Activated naive CD8-positive, alpha-beta T cell treated with anti-CD3 and anti-CD28 coated beads, Interleukin-2, amount 10 ng/mL, durations not matched to agents 7 days and 5 days (primary cell): ENCODE data around the gene TSKS. TPM values are rescaled to one million over a fixed set of nuclear protein-coding genes. Genes with fewer than 3 reads are reported as not detected.

Experiments
- ATAC-seq: fragments of 150-1000 bp; cut with Tn5 transposase; one replicate; pipeline ENCODE4 v1.10.0; 2021; ENCODE audit warnings: low read depth, moderate library complexity
- POLR2A ChIA-PET: fragments of 350-600 bp; sonication (Branson Sonifier 250); formaldehyde crosslinking; loops from one replicate; lab custom pipeline; 2021; ENCODE audit warnings: antibody characterized with exemption; lab: Charles Lee
- DNase-seq: peaks from one replicate; pipeline ENCODE4 v3.0.0; 2021
- H3K27ac Mint-ChIP-seq: one replicate; pipeline ENCODE4 v1.8.0; 2022; ENCODE audit warnings: mild to moderate bottlenecking, mixed read lengths
- H3K27me3 Mint-ChIP-seq: one replicate; pipeline ENCODE4 v1.8.0; 2022; ENCODE audit warnings: mild to moderate bottlenecking, moderate library complexity, mixed read lengths
- H3K36me3 Mint-ChIP-seq: one replicate; pipeline ENCODE4 v1.8.0; 2021; ENCODE audit warnings: mild to moderate bottlenecking, mixed read lengths
- H3K4me1 Mint-ChIP-seq: one replicate; pipeline ENCODE4 v1.8.0; 2021; ENCODE audit warnings: mixed read lengths
- H3K4me3 Mint-ChIP-seq: one replicate; pipeline ENCODE4 v1.8.0; 2022; ENCODE audit warnings: mild to moderate bottlenecking, moderate library complexity, mixed read lengths
- H3K9me3 Mint-ChIP-seq: one replicate; pipeline ENCODE4 v1.8.0; 2021; ENCODE audit warnings: mixed read lengths
- microRNA-seq: library from miRNA; unstranded; fragments of <30 nt; microRNA quantifications from one replicate; pipeline ENCODE4 v1.2.0, GENCODE V29; 2022
- total RNA-seq, 2 experiments: library from RNA; stranded (reverse); gene quantifications; one replicate each; pipeline ENCODE4 v1.2.3, GENCODE V29; 2021

The TSKS gene
- total RNA-seq, 2 experiments from 2014 or later = 2.0 to 2.4 TPM

DNA sequence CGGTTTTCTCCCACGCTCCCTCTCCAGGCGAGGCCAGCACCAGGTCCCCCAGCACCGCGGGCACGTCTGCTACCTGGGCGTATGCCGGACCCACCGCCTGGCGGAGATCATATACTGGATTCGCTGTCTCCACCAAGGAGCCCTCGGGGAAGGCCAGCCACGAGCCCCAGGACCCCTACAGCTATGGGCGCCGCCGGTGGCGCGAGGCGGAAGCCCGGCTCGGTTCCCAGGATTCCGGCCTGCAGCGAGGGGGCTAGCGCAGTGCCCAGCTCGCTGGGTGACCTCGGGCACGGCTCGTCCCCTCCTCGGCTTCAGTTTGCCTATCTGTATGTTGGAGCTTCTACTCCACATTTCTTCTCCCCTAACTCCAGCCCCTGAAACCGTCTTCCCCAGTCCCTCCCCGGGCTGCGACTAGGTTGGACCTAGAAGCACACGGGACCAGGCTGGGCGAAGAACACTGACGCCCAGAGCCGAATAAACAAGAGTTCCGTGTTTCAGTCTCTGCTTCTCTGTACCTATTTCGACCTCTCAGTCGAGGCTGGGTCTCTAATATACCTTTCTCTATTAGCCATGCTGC is 72.9 kb downstream of the TSKS start:
- peak overlapping the region; percentile 82 for H3K4me3 Mint-ChIP-seq
- ATAC-seq (no peak), DNase-seq (no peak)
- no peaks in the 10 kb centered on the region for H3K9me3 Mint-ChIP-seq
- peaks cover 7% of the 10 kb centered on the region for H3K36me3 Mint-ChIP-seq
- peak overlapping the region; percentile 65 for H3K27ac Mint-ChIP-seq
- peaks cover 19% of the 10 kb centered on the region for H3K4me1 Mint-ChIP-seq
- POLR2A ChIA-PET = interaction anchor here (0.5 kb wide), 2 partner anchors 10 to 245 kb away, joined by 4 to 5 read pairs; no protein-coding TSS in a partner anchor
- H3K27me3 Mint-ChIP-seq = peaks cover 19% of the 10 kb centered on the region

Small RNA genes within 50 kb of the gene (microRNA-seq; reads per million reads assigned to microRNA genes)
- gene MIR6799 = not detected

Other genes starting within 250 kb of the TSKS start
- 1 to 10 TPM; 1.6 to 2.4 TPM for gene RCN3, start 235.3 kb downstream of the TSKS start, total RNA-seq
- 100 to 1,000 TPM; 122 to 125 TPM for gene NOSIP, start 182.8 kb downstream of the TSKS start, total RNA-seq
- gene PRRG2, start 182.0 kb downstream of the TSKS start, total RNA-seq = 1 to 10 TPM; 1.5 to 2.3 TPM
- gene PRR12, start 172.1 kb downstream of the TSKS start, total RNA-seq = 10 to 100 TPM; 49.7 TPM
- gene RRAS, start 123.2 kb downstream of the TSKS start, total RNA-seq = 10 to 100 TPM; 12.3 to 14.9 TPM
- 10 to 100 TPM; 64.7 to 66.9 TPM for gene SCAF1, start 121.1 kb downstream of the TSKS start, total RNA-seq
- 100 to 1,000 TPM; 198 to 205 TPM for gene IRF3, start 97.4 kb downstream of the TSKS start, total RNA-seq
- 10 to 100 TPM; 63.4 to 71.3 TPM for gene BCL2L12, start 97.4 kb downstream of the TSKS start, total RNA-seq
- gene PRMT1, start 86.0 kb downstream of the TSKS start, total RNA-seq = 100 to 1,000 TPM; 118 to 123 TPM
- gene ADM5, start 73.7 kb downstream of the TSKS start, total RNA-seq = 1 to 10 TPM; 4.1 to 4.3 TPM
- gene CPT1C, start 72.2 kb downstream of the TSKS start, total RNA-seq = 1 to 10 TPM; 2.1 to 4.1 TPM
- gene AP2A1, start 3.7 kb upstream of the TSKS start, total RNA-seq = 10 to 100 TPM; 81.6 to 87.7 TPM
- 10 to 100 TPM; 30.0 to 31.3 TPM for gene FUZ, start 50.0 kb upstream of the TSKS start, total RNA-seq
- gene MED25, start 55.0 kb upstream of the TSKS start, total RNA-seq = 10 to 100 TPM; 60.4 to 66.3 TPM
- gene PTOV1, start 87.9 kb upstream of the TSKS start, total RNA-seq = 100 to 1,000 TPM in 1 of 2 experiments, 10 to 100 TPM in 1; 99.7 to 102 TPM
- gene PNKP, start 104.3 kb upstream of the TSKS start, total RNA-seq = 100 to 1,000 TPM; 144 to 160 TPM
- gene AKT1S1, start 114.0 kb upstream of the TSKS start, total RNA-seq = 10 to 100 TPM; 17.3 to 19.9 TPM
- 10 to 100 TPM; 51.3 to 53.4 TPM for gene TBC1D17, start 114.4 kb upstream of the TSKS start, total RNA-seq
- gene IL4I1, start 133.6 kb upstream of the TSKS start, total RNA-seq = 1 to 10 TPM; 1.4 to 1.7 TPM
- 1 to 10 TPM; 6.9 TPM for gene ATF5, start 165.9 kb upstream of the TSKS start, total RNA-seq
- 100 to 1,000 TPM in 1 of 2 experiments, 10 to 100 TPM in 1; 94.2 to 105 TPM for gene NUP62, start 166.2 kb upstream of the TSKS start, total RNA-seq
- not detected for gene SIGLEC11, start 197.9 kb upstream of the TSKS start, total RNA-seq